ENCODE data around the gene FAT1.
"Not testable (repeated sequence)": the region's sequence is repeated elsewhere in the genome, so short reads cannot be mapped to it uniquely, and the experiment has no call there.

The FAT1 gene

GRCh38 chr4:186723292-186724057, at the start of gene FAT1:
FAT1 (minus strand) TSS chr4:186723856; CDS start chr4:186709827, 14,029 bp downstream.
- no peak for DNase-seq (ENCODE audit: low read depth)

GRCh38 chr4:186772936-186773487, 49.4 kb upstream of the FAT1 start:
- no peak for DNase-seq (ENCODE audit: low read depth)

GRCh38 chr4:186771624-186772023, 48.0 kb upstream of the FAT1 start:
- DNase-seq (ENCODE audit: low read depth): no peak

- no peak for DNase-seq (ENCODE audit: low read depth)
Observed at GRCh38 chr4:186770481-186771175, 47.0 kb upstream of the FAT1 start.

- DNase-seq (ENCODE audit: low read depth): no peak
Observed at GRCh38 chr4:186767794-186768193, 44.1 kb upstream of the FAT1 start.

- no peak for DNase-seq (ENCODE audit: low read depth)
Observed at GRCh38 chr4:186765673-186766546, 42.3 kb upstream of the FAT1 start.

- no peak for DNase-seq (ENCODE audit: low read depth)
Observed at GRCh38 chr4:186765138-186765537, 41.5 kb upstream of the FAT1 start.

- DNase-seq (ENCODE audit: low read depth): no peak
Observed at GRCh38 chr4:186764457-186764856, 40.8 kb upstream of the FAT1 start.

- no peak for DNase-seq (ENCODE audit: low read depth)
Observed at GRCh38 chr4:186762865-186763264, 39.2 kb upstream of the FAT1 start.

GRCh38 chr4:186762361-186762760, 38.7 kb upstream of the FAT1 start:
- DNase-seq (ENCODE audit: low read depth): no peak

- not testable (repeated sequence) for DNase-seq (ENCODE audit: low read depth)
Observed at GRCh38 chr4:186761956-186762355, 38.3 kb upstream of the FAT1 start.

GRCh38 chr4:186761393-186761792, 37.7 kb upstream of the FAT1 start:
- no peak for DNase-seq (ENCODE audit: low read depth)

- DNase-seq (ENCODE audit: low read depth): no peak
Observed at GRCh38 chr4:186760576-186760975, 36.9 kb upstream of the FAT1 start.

GRCh38 chr4:186759990-186760389, 36.3 kb upstream of the FAT1 start:
- no peak for DNase-seq (ENCODE audit: low read depth)

GRCh38 chr4:186758929-186759682, 35.5 kb upstream of the FAT1 start:
- no peak for DNase-seq (ENCODE audit: low read depth)

- no peak for DNase-seq (ENCODE audit: low read depth)
Observed at GRCh38 chr4:186757696-186758355, 34.2 kb upstream of the FAT1 start.

GRCh38 chr4:186756550-186756949, 32.9 kb upstream of the FAT1 start:
- DNase-seq (ENCODE audit: low read depth): not testable (repeated sequence)

- DNase-seq (ENCODE audit: low read depth): no peak
Observed at GRCh38 chr4:186755550-186756519, 32.2 kb upstream of the FAT1 start.

GRCh38 chr4:186754976-186755375, 31.3 kb upstream of the FAT1 start:
- no peak for DNase-seq (ENCODE audit: low read depth)

GRCh38 chr4:186752325-186752724, 28.7 kb upstream of the FAT1 start:
- DNase-seq (ENCODE audit: low read depth): no peak
